Breast epithelium (tissue), 4 donors: ENCODE data around the gene CARD9. TPM values are rescaled to one million over a fixed set of nuclear protein-coding genes. Genes with fewer than 3 reads are reported as not detected.

Source experiments
- DNase-seq, 2 donors: peaks; one replicate each; pipeline ENCODE4 v3.0.0-alpha.2; 2019; ENCODE audit warnings: low spot score in 2 of 2
- H3K27ac ChIP-seq, 2 donors: fragments of 200-600 bp; sonication (generic) in 1 of 2; one replicate each; pipeline ENCODE4 v1.5.1; 2016 to 2019; ENCODE audit warnings: mild to moderate bottlenecking in 1 of 2
- H3K27me3 ChIP-seq, 2 donors: fragments of 200-600 bp; sonication (generic) in 1 of 2; one replicate each; pipeline versions ENCODE4 v1.5.1 to v1.6.0; 2017 to 2019; ENCODE audit warnings: control low read depth in 1 of 2, mild to moderate bottlenecking in 1 of 2
- H3K36me3 ChIP-seq: fragments of 200-600 bp; one replicate; pipeline ENCODE4 v1.5.1; 2019
- H3K4me1 ChIP-seq, 2 donors: fragments of 200-600 bp; sonication (generic); one replicate each; pipeline ENCODE4 v1.5.1; 2016 to 2019; ENCODE audit warnings: control low read depth in 1 of 2
- H3K4me3 ChIP-seq, 3 donors: fragments of 200-600 bp; sonication (generic); 1 replicate in 2 of 3; 2 replicates in 1 of 3; pipeline ENCODE4 v1.5.1; 2016 to 2019; ENCODE audit warnings: mild to moderate bottlenecking in 3 of 3, moderate library complexity in 2 of 3
- H3K9me3 ChIP-seq, 2 donors: fragments of 200-600 bp; sonication (generic) in 1 of 2; one replicate each; pipeline ENCODE4 v1.5.1; 2016 to 2019; ENCODE audit warnings: control low read depth in 1 of 2
- POLR2A ChIP-seq: fragments of 450-650 bp; IDR thresholded peaks from one replicate; pipeline ENCODE4 v1.6.1; 2016; ENCODE audit warnings: antibody characterized with exemption, mild to moderate bottlenecking, moderate library complexity
- POLR2AphosphoS5 ChIP-seq, 3 donors: sonication (generic); formaldehyde crosslinking; IDR thresholded peaks; one replicate each; pipeline ENCODE4 v1.6.1; 2017; ENCODE audit warnings: antibody characterized with exemption in 3 of 3
- intact Hi-C: fragments of 100-400 bp; cut with DNase I; formaldehyde crosslinking; loops from one replicate; pipeline ENCODE4 v1.15.1; 2023; ENCODE audit warnings: low total_unique reads
- total RNA-seq, 3 donors: library from RNA; depleted of rRNA; stranded (reverse); fragments of >200 nt; gene quantifications; one replicate each; pipeline ENCODE4 v1.1.0, GENCODE V29; 2016
- TF ChIP-seq, protein P1 (sequence below), 3 donors: fragments of 450-650 bp; IDR thresholded peaks; one replicate each; pipeline ENCODE4 v1.5.1; 2016 to 2017; ENCODE audit warnings: antibody characterized with exemption in 3 of 3, mild to moderate bottlenecking in 3 of 3, moderate library complexity in 3 of 3

Gene CARD9
- total RNA-seq, 3 donors from 2014 or later, result 3.0 to 7.6 (median 3.3) TPM

DNA sequence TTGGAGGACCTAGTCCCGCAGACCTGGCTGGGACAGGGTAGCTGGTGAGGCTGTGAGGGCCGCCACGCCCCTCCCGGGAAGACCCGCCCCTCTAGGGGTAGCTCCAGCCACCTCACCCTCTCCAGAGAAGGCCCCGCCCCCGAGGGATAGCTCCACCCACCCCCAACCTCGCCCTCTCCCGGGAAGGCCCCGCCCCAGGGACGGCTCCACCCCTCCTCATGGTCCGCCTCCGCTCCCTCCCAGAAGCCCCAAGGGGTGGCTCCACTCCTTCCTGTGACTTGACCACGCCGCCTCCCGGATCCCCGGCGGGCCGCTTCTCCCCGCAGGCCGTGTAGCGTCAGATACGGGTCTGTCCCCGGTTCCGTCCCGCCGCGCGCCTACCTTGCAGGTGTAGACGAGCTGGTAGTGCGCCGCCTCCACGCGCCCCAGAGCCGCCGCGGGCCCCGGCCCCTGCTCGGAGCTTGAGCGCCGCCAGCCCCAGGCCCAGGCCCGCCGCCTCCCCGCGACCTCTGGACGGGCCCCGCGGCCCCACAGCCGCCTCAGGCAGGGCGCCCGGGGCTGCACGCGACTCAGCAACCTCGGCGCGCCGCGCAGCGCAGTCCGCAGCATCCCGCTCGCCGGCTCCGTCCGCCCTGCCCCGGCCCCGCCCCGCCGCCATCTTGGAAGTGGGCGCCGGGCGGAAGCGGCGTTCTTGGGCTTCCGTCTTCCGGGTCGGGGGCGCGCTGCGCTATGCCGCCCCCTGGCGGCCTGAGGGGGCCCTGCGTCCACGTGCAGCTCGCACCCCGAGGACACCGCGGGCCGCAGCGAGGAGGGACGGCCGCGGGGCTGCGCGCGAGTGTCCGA lies 10.1 kb downstream of the CARD9 start, which contains the start of gene DNLZ:
DNLZ (minus strand) TSS at position 639 of the 843 bp plus-strand sequence; CDS start at position 609, 30 bp downstream.
- intact Hi-C loops, result loop anchor here (5.0 kb wide), 1 partner anchor 1289 kb away; no protein-coding TSS in a partner anchor
- TF ChIP-seq POLR2A, result no peak
- TF ChIP-seq POLR2AphosphoS5 (IDR thresholded peaks at IDR 0.05), result peak; percentile 40 to 61 (median 50)
- TF ChIP-seq, protein P1, sequence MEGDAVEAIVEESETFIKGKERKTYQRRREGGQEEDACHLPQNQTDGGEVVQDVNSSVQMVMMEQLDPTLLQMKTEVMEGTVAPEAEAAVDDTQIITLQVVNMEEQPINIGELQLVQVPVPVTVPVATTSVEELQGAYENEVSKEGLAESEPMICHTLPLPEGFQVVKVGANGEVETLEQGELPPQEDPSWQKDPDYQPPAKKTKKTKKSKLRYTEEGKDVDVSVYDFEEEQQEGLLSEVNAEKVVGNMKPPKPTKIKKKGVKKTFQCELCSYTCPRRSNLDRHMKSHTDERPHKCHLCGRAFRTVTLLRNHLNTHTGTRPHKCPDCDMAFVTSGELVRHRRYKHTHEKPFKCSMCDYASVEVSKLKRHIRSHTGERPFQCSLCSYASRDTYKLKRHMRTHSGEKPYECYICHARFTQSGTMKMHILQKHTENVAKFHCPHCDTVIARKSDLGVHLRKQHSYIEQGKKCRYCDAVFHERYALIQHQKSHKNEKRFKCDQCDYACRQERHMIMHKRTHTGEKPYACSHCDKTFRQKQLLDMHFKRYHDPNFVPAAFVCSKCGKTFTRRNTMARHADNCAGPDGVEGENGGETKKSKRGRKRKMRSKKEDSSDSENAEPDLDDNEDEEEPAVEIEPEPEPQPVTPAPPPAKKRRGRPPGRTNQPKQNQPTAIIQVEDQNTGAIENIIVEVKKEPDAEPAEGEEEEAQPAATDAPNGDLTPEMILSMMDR (IDR thresholded peaks at IDR 0.05), result peak; percentile 79 to 99 (median 87)

DNA sequence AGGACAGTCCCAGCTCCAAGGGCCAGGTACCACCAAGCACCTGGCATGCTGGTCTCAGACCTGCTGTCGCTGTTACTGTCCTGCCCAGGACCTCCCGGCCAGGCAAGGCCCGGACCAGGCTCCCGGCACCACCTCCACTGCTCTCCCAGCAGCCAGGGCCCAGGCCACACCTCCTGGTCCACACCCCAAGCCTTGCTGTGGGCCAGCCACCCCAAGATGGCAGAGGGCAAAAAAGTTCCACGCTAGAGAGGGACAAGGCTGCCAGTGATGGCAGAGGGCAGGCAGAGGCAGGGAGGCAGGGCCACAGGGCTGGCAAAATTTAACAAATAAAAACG lies 11.1 kb downstream of the CARD9 start:
- intact Hi-C loops, result loop anchor here (5.0 kb wide), 1 partner anchor 1290 kb away; no protein-coding TSS in a partner anchor
- Histone ChIP-seq H3K27me3 (no peaks in the 10 kb centered on the region), H3K4me1 (peaks cover 3 to 7% of the 10 kb centered on the region in 2 donors), H3K36me3 (no peaks in the 10 kb centered on the region), H3K4me3 (peak overlapping the region in 1 of 3 donors; percentile 94), H3K9me3 (no peaks in the 10 kb centered on the region), H3K27ac (peak overlapping the region; percentile 80 to 97)
- no peak for TF ChIP-seq POLR2AphosphoS5 (IDR thresholded peaks at IDR 0.05)
- TF ChIP-seq POLR2A, result no peak
- TF ChIP-seq, protein P1 (IDR thresholded peaks at IDR 0.05), result no peak
- DNase-seq, result no peak

More for the DNA sequence above, 10.1 kb downstream of the CARD9 start, which contains the start of gene DNLZ:
- peak within 1 kb of the TSS; percentile 80 to 94 (median 83) for H3K4me3 ChIP-seq
- H3K27me3 ChIP-seq, result no peaks in the 10 kb centered on the region
- H3K4me1 ChIP-seq, result peaks cover 3 to 7% of the 10 kb centered on the region in 2 donors
- peak; percentile 94 to 99 for DNase-seq
- H3K36me3 ChIP-seq, result no peaks in the 10 kb centered on the region
- no peaks in the 10 kb centered on the region for H3K9me3 ChIP-seq
- H3K27ac ChIP-seq, result peak within 1 kb of the TSS; percentile 80 to 97

DNA sequence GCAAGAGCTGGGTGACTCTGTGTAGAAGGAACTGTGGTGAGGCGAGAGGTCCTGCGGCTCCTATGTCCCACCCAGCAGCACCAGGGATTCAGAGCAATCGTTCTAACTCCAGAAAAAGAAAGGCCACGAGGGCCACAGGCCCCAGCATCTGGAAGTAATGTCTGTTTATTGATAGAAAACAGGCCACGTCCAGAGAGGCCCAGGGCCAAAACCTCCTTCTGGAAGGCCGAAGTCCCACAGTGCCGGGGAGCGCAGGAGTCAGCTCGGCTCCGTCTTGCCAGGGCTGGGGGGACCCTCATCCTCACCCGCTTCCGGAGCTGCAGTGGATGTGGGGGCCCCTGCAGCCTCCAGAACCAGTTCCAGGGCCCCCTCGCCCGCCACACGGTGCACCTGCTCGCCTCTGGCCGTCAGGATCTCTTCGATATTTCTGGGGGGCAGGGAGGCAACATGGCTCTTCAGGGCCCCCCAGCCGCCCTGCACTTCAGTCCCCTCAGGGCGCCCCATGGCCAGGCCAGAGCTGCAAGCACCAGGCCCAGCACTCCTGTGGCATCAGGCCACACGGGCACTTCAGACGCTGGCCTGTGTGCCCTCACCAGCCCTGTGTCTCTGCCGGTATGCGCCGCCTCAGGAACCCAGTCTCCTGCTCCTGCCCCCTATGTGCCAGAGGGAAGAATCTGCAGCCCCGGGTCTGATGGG lies 11.6 kb downstream of the CARD9 start:
- peak overlapping the region in 1 of 2 donors; percentile 97 for H3K27ac ChIP-seq
- H3K4me1 ChIP-seq, result peaks cover 3 to 7% of the 10 kb centered on the region in 2 donors
- no peaks in the 10 kb centered on the region for H3K27me3 ChIP-seq
- H3K4me3 ChIP-seq, result peak overlapping the region in 2 of 3 donors; percentile 5 to 94
- H3K9me3 ChIP-seq, result no peaks in the 10 kb centered on the region
- intact Hi-C loops, result loop anchor here (5.0 kb wide), 1 partner anchor 1290 kb away; no protein-coding TSS in a partner anchor
- DNase-seq, result no peak
- H3K36me3 ChIP-seq, result no peaks in the 10 kb centered on the region
- TF ChIP-seq, protein P1 (IDR thresholded peaks at IDR 0.05), result no peak
- TF ChIP-seq POLR2A, result no peak
- no peak for TF ChIP-seq POLR2AphosphoS5 (IDR thresholded peaks at IDR 0.05)

DNA sequence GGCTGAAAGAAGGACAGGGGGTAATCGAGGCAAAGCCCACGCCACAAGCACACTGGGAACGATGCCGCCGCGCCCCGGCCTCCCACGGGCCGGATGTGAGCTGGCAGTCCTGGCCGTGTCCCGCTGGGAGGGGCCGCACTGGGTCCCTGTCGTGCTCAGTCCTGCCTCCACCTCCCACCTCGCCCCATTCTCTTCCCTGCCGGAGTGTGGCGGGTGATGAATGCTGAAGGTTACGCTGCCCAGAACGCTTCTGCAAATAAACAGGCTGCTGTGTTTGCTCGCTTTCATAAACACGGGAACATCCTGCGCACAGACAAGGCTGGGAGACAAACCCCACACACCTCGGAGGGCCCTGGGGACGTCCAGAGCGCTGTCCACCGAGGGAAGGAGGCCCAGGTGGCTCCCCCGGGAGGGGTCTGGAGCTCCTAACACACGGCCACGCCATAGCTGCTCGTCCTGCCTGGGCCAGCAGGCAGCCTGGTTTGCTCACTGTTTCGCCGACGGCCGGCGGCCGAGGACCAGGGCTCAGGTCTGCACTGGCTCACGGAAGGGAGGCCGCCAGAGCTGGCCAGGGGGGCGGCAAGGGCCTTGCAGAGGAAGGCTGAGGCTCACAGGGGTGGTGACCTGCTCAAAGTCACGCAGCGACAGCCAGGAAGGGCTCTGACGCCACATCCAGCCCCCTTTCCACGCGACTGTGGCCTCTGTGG lies 12.3 kb downstream of the CARD9 start:
- TF ChIP-seq POLR2A, result no peak
- no peak for TF ChIP-seq POLR2AphosphoS5 (IDR thresholded peaks at IDR 0.05)
- TF ChIP-seq, protein P1 (IDR thresholded peaks at IDR 0.05), result no peak
- Histone ChIP-seq H3K27me3 (no peaks in the 10 kb centered on the region), H3K9me3 (no peaks in the 10 kb centered on the region), H3K4me3 (peak overlapping the region in 2 of 3 donors; percentile 5 to 40), H3K27ac (peak overlapping the region; percentile 45 to 97), H3K36me3 (no peaks in the 10 kb centered on the region), H3K4me1 (peaks cover 3 to 7% of the 10 kb centered on the region in 2 donors)
- no peak for DNase-seq
- intact Hi-C loops, result loop anchor here (5.0 kb wide), 1 partner anchor 1291 kb away; no protein-coding TSS in a partner anchor
